ENCODE measurements around the gene CDAN1.

CDAN1 gene, protein sequence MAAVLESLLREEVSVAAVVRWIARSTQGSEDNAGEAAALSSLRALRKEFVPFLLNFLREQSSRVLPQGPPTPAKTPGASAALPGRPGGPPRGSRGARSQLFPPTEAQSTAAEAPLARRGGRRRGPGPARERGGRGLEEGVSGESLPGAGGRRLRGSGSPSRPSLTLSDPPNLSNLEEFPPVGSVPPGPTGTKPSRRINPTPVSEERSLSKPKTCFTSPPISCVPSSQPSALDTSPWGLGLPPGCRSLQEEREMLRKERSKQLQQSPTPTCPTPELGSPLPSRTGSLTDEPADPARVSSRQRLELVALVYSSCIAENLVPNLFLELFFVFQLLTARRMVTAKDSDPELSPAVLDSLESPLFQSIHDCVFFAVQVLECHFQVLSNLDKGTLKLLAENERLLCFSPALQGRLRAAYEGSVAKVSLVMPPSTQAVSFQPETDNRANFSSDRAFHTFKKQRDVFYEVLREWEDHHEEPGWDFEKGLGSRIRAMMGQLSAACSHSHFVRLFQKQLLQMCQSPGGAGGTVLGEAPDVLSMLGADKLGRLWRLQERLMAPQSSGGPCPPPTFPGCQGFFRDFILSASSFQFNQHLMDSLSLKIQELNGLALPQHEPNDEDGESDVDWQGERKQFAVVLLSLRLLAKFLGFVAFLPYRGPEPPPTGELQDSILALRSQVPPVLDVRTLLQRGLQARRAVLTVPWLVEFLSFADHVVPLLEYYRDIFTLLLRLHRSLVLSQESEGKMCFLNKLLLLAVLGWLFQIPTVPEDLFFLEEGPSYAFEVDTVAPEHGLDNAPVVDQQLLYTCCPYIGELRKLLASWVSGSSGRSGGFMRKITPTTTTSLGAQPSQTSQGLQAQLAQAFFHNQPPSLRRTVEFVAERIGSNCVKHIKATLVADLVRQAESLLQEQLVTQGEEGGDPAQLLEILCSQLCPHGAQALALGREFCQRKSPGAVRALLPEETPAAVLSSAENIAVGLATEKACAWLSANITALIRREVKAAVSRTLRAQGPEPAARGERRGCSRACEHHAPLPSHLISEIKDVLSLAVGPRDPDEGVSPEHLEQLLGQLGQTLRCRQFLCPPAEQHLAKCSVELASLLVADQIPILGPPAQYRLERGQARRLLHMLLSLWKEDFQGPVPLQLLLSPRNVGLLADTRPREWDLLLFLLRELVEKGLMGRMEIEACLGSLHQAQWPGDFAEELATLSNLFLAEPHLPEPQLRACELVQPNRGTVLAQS

GRCh38 chr15:42736793-42737528, at the start of gene CDAN1:
Gene CDAN1 (minus strand): TSS chr15:42737128. CDS start chr15:42737102, 26 bp downstream.
- TF ChIP-seq, protein P1, sequence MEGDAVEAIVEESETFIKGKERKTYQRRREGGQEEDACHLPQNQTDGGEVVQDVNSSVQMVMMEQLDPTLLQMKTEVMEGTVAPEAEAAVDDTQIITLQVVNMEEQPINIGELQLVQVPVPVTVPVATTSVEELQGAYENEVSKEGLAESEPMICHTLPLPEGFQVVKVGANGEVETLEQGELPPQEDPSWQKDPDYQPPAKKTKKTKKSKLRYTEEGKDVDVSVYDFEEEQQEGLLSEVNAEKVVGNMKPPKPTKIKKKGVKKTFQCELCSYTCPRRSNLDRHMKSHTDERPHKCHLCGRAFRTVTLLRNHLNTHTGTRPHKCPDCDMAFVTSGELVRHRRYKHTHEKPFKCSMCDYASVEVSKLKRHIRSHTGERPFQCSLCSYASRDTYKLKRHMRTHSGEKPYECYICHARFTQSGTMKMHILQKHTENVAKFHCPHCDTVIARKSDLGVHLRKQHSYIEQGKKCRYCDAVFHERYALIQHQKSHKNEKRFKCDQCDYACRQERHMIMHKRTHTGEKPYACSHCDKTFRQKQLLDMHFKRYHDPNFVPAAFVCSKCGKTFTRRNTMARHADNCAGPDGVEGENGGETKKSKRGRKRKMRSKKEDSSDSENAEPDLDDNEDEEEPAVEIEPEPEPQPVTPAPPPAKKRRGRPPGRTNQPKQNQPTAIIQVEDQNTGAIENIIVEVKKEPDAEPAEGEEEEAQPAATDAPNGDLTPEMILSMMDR (IDR thresholded peaks at IDR 0.05; ENCODE audit: insufficient read depth, low read depth, low read length, missing control alignments), result no peak
- peak within 1 kb of the TSS; percentile 71 for H3K4me3 ChIP-seq (ENCODE audit: low read length)
- DNase-seq (ENCODE audit: low read depth), result peak; percentile 83

DNA sequence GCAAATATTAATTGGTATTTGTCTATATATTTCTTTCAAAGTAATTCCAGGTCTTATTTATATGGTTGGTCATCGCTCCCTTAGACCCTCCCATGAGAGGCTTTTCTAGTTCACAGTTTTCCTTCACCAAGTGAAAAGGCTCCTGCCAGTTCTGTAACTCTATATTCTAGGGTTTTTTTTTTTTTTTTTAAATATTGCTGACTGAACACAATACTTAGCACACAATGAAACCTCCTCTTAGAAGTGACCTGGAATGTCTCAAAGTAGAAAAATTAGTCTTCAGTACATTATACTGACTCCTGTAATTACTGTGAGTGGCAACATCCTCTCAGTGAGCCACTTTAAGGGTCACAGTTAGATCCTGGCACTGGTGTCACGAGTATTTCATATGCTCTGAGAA, 48.6 kb upstream of the CDAN1 start:
- no peak for DNase-seq (ENCODE audit: low read depth)
- TF ChIP-seq, protein P1 (IDR thresholded peaks at IDR 0.05; ENCODE audit: insufficient read depth, low read depth, low read length, missing control alignments), result no peak
- H3K4me3 ChIP-seq (ENCODE audit: low read length), result no peak overlapping the region

GRCh38 chr15:42784705-42785104, 47.8 kb upstream of the CDAN1 start:
- no peak for DNase-seq (ENCODE audit: low read depth)
- no peak overlapping the region for H3K4me3 ChIP-seq (ENCODE audit: low read length)
- TF ChIP-seq, protein P1 (IDR thresholded peaks at IDR 0.05; ENCODE audit: insufficient read depth, low read depth, low read length, missing control alignments), result no peak

DNA sequence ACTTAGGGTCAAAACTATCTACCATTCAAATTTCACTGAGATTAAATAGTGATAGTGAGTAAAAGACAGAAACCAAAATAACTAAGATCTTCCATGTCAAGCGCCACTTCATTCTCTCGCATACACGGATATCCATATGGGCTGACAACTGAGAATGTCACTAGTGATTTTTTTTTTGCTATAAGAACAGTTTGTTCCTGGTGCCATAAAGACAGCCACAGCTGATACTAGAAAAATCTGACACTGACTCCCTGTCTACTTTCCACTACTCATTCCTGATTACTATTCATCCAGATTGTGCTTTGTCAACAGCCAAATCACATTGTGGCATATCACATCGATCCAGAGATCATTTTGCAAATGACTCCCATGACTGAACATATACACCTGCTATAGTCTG, 45.8 kb upstream of the CDAN1 start:
- H3K4me3 ChIP-seq (ENCODE audit: low read length), result no peak overlapping the region
- no peak for DNase-seq (ENCODE audit: low read depth)

DNA sequence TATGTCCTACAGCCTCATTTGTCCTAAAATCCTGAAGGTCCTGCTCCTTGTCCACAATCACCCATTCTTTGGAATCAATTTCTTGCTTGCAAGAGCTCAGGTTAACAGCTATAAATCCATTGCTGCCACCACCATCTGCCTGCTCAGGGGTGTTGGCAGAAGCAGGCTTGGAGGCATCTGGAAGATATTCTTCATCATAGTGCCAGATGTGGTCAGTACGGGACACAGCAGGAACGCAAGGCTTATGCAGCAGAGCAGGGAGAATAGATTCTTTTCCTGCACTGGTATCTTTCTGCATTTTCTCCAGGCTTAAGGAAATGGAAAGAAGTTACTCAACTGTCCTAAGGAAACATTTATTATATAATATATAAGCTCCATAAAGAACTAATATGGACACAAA, 38.5 kb upstream of the CDAN1 start:
- DNase-seq (ENCODE audit: low read depth), result no peak
- TF ChIP-seq, protein P1 (IDR thresholded peaks at IDR 0.05; ENCODE audit: insufficient read depth, low read depth, low read length, missing control alignments), result no peak
- no peak overlapping the region for H3K4me3 ChIP-seq (ENCODE audit: low read length)

More for the DNA sequence above, 45.8 kb upstream of the CDAN1 start:
- TF ChIP-seq, protein P1 (IDR thresholded peaks at IDR 0.05; ENCODE audit: insufficient read depth, low read depth, low read length, missing control alignments), result no peak

DNA sequence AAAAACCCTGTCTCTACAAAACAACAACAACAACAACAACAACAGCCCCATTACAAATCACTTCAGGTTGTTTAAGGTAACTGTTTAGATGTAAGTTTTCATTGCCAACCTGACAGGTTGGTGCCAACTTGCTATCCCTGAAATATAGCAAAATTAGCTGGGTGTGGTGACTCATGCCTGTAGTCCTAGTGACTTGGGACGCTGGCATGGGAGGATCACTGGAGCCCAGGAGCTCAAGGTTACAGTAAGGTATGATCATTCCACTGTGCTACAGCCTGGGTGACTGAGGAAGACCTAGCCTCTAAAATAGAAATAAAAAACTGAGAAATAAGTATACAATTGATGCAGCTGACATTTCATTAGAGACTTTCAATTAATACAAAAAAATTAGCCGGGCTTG, 36.0 kb upstream of the CDAN1 start:
- no peak for DNase-seq (ENCODE audit: low read depth)
- TF ChIP-seq, protein P1 (IDR thresholded peaks at IDR 0.05; ENCODE audit: insufficient read depth, low read depth, low read length, missing control alignments), result no peak
- H3K4me3 ChIP-seq (ENCODE audit: low read length), result no peak overlapping the region
